H9 (cell line): ENCODE results near the gene CORO7. TPM values are rescaled to one million over a fixed set of nuclear protein-coding genes. Genes with fewer than 3 reads are reported as not detected.

Experiments
- DNase-seq: peaks from one replicate; pipeline ENCODE4 v3.0.0-alpha.2; 2017
- H2AFZ ChIP-seq: one replicate; pipeline ENCODE4 v1.6.1; 2013; ENCODE audit warnings: mild to moderate bottlenecking, low read length, control low read depth, moderate library complexity
- H2AK5ac ChIP-seq: 2 replicates; pipeline ENCODE4 v1.6.1; 2013; ENCODE audit warnings: low read length, control low read depth, mixed read lengths; ENCODE audit not compliant: insufficient read length
- H2BK120ac ChIP-seq: one replicate; pipeline ENCODE4 v1.6.1; 2013; ENCODE audit warnings: low read depth, mild to moderate bottlenecking, low read length, control low read depth, inconsistent platforms; ENCODE audit not compliant: poor library complexity, severe bottlenecking
- H2BK12ac ChIP-seq: 2 replicates; pipeline ENCODE4 v1.6.1; 2013; ENCODE audit warnings: low read length, control low read depth, mixed read lengths, low read depth; ENCODE audit not compliant: insufficient read length
- H2BK15ac ChIP-seq: 2 replicates; pipeline ENCODE4 v1.6.1; 2013; ENCODE audit warnings: low read depth, low read length, control low read depth
- H2BK20ac ChIP-seq: one replicate; pipeline ENCODE4 v1.6.1; 2013; ENCODE audit warnings: low read depth, mild to moderate bottlenecking, low read length, control low read depth, inconsistent platforms; ENCODE audit not compliant: poor library complexity, severe bottlenecking
- H2BK5ac ChIP-seq: 2 replicates; pipeline ENCODE4 v1.6.1; 2013; ENCODE audit warnings: low read length, control low read depth, mixed read lengths; ENCODE audit not compliant: insufficient read length
- H3K14ac ChIP-seq: 2 replicates; pipeline ENCODE4 v1.6.1; 2013; ENCODE audit warnings: low read length, control low read depth; ENCODE audit not compliant: insufficient read depth
- H3K18ac ChIP-seq: 2 replicates; pipeline ENCODE4 v1.6.1; 2013; ENCODE audit warnings: low read depth, mild to moderate bottlenecking, mixed read lengths, low read length, control low read depth; ENCODE audit not compliant: insufficient read length
- H3K23ac ChIP-seq: 2 replicates; pipeline ENCODE4 v1.6.1; 2013; ENCODE audit warnings: low read length, control low read depth, mixed read lengths, low read depth; ENCODE audit not compliant: insufficient read length
- H3K23me2 ChIP-seq: 2 replicates; pipeline ENCODE4 v1.6.1; 2013; ENCODE audit warnings: low read depth, mild to moderate bottlenecking, mixed read lengths, low read length, control low read depth; ENCODE audit not compliant: insufficient read length, poor library complexity, severe bottlenecking
- H3K27ac ChIP-seq: 2 replicates; pipeline ENCODE4 v1.5.1; 2013; ENCODE audit warnings: low read length, control low read depth, mixed read lengths, low read depth; ENCODE audit not compliant: insufficient read length
- H3K27me3 ChIP-seq: 2 replicates; pipeline ENCODE4 v1.6.1; 2013; ENCODE audit warnings: low read length, control low read depth, inconsistent platforms; ENCODE audit not compliant: insufficient read depth
- H3K4ac ChIP-seq: 2 replicates; pipeline ENCODE4 v1.6.1; 2013; ENCODE audit warnings: low read depth, mild to moderate bottlenecking, control low read depth, inconsistent platforms, low read length, moderate library complexity
- H3K4me1 ChIP-seq: 2 replicates; pipeline ENCODE4 v1.6.1; 2013; ENCODE audit warnings: low read length, control low read depth, inconsistent platforms; ENCODE audit not compliant: insufficient read depth
- H3K4me2 ChIP-seq: 2 replicates; pipeline ENCODE4 v1.6.1; 2013; ENCODE audit warnings: low read length, control low read depth, mixed read lengths; ENCODE audit not compliant: insufficient read length, insufficient read depth
- H3K56ac ChIP-seq: 2 replicates; pipeline ENCODE4 v1.6.1; 2013; ENCODE audit warnings: low read depth, mild to moderate bottlenecking, mixed read lengths, low read length, control low read depth; ENCODE audit not compliant: insufficient read length
- H3K79me1 ChIP-seq: 2 replicates; pipeline ENCODE4 v1.6.1; 2013; ENCODE audit warnings: low read depth, mild to moderate bottlenecking, moderate library complexity, low read length, control low read depth, inconsistent platforms; ENCODE audit not compliant: insufficient read depth, poor library complexity, severe bottlenecking
- H3K79me2 ChIP-seq: 2 replicates; pipeline ENCODE4 v1.6.1; 2013; ENCODE audit warnings: low read length, control low read depth, inconsistent platforms; ENCODE audit not compliant: insufficient read depth
- H3K9ac ChIP-seq: 2 replicates; pipeline ENCODE4 v1.6.1; 2013; ENCODE audit warnings: low read length, control low read depth, mixed read lengths; ENCODE audit not compliant: insufficient read length; ENCODE audit errors: extremely low read depth
- H3K9me3 ChIP-seq: one replicate; pipeline ENCODE4 v1.6.1; 2013; ENCODE audit warnings: low read depth, low read length, inconsistent platforms; ENCODE audit not compliant: control insufficient read depth
- H3T11ph ChIP-seq: one replicate; pipeline ENCODE4 v1.6.1; 2013; ENCODE audit warnings: mild to moderate bottlenecking, low read length, control low read depth, inconsistent platforms
- H4K20me1 ChIP-seq: one replicate; pipeline ENCODE4 v1.6.1; 2013; ENCODE audit not compliant: control insufficient read depth, insufficient read length, insufficient read depth
- H4K5ac ChIP-seq: 2 replicates; pipeline ENCODE4 v1.6.1; 2013; ENCODE audit warnings: low read depth, mild to moderate bottlenecking, mixed read lengths, low read length, control low read depth; ENCODE audit not compliant: insufficient read length
- H4K8ac ChIP-seq: replicated peaks from 2 replicates; pipeline ENCODE4 v1.6.1; 2013; ENCODE audit warnings: low read length, control low read depth, mixed read lengths, low read depth; ENCODE audit not compliant: insufficient read length
- H4K91ac ChIP-seq: 2 replicates; pipeline ENCODE4 v1.6.1; 2013; ENCODE audit warnings: low read depth, mild to moderate bottlenecking, moderate library complexity, mixed read lengths, low read length, control low read depth; ENCODE audit not compliant: insufficient read length
- H3K27ac Mint-ChIP-seq, 3 experiments: 2 replicates in 2 of 3; 3 replicates in 1 of 3; pipeline ENCODE4 v1.8.0; 2020 to 2021; ENCODE audit warnings: mixed read lengths in 3 of 3, mild to moderate bottlenecking in 1 of 3, moderate library complexity in 1 of 3
- H3K27me3 Mint-ChIP-seq: 2 replicates; pipeline ENCODE4 v1.8.0; 2021; ENCODE audit warnings: low read depth, mild to moderate bottlenecking, moderate library complexity, mixed read lengths
- H3K36me3 Mint-ChIP-seq, 3 experiments: 2 replicates in 2 of 3; 3 replicates in 1 of 3; pipeline ENCODE4 v1.8.0; 2020 to 2021; ENCODE audit warnings: low read depth in 3 of 3, mixed read lengths in 3 of 3; ENCODE audit not compliant: insufficient read depth in 1 of 3
- H3K4me1 Mint-ChIP-seq, 2 experiments: 2 replicates each; pipeline ENCODE4 v1.8.0; 2020; ENCODE audit warnings: mixed read lengths in 2 of 2
- H3K4me3 Mint-ChIP-seq, 2 experiments: 2 replicates in 1 of 2; 3 replicates in 1 of 2; pipeline ENCODE4 v1.8.0; 2020 to 2021; ENCODE audit warnings: mild to moderate bottlenecking in 2 of 2, mixed read lengths in 2 of 2, moderate library complexity in 1 of 2
- H3K9me3 Mint-ChIP-seq, 2 experiments: 2 replicates in 1 of 2; 3 replicates in 1 of 2; pipeline ENCODE4 v1.8.0; 2020; ENCODE audit warnings: mild to moderate bottlenecking in 2 of 2, mixed read lengths in 2 of 2, moderate library complexity in 1 of 2
- WGBS: extraction: QIAGEN DNeasy Blood & Tissue Kit; methylation state at CpG from one replicate; pipeline ENCODE4 v1.1.7; 2013; ENCODE audit warnings: missing lambda C conversion rate, low lambda C conversion rate, mixed read lengths; ENCODE audit not compliant: insufficient read length; ENCODE audit errors: extremely low coverage; 5-methylcytosine and 5-hydroxymethylcytosine counted together
- total RNA-seq: library from RNA; stranded (reverse); gene quantifications from 2 replicates; pipeline ENCODE4 v1.2.1, GENCODE V29; 2021
- TF ChIP-seq, protein P1 (sequence below): fragments of 200-600 bp; sonication (generic); conservative IDR thresholded peaks from 3 replicates; pipeline ENCODE4 v1.8.0; 2021; ENCODE audit warnings: antibody characterized with exemption, mild to moderate bottlenecking

Gene CORO7
- total RNA-seq, 1 experiment from 2014 or later, result 38.4 TPM

DNA sequence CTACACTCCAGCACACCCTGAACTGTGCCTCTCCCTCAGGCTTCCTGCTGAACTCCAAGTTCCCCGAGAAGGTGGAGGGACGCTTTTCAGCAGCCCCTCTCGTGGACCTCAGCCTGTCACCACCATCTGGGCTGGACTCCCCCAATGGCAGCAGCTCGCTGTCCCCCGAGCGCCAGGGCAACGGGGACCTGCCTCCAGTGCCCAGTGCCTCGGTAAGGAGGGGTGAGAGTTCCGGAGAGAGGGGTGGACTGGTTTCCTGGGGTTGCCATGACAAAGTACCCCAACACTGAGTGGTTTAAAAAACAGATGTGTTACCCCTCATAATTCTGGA lies 83.1 kb downstream of the CORO7 start:
- Histone ChIP-seq H2AFZ (no peak overlapping the region), H4K5ac (no peak overlapping the region), H2BK15ac (no peak overlapping the region), H3K79me1 (no peaks in the 10 kb centered on the region), H2BK12ac (no peak overlapping the region), H3K9ac (no peak overlapping the region), H2AK5ac (no peak overlapping the region), H3K9me3 (no peaks in the 10 kb centered on the region), H3K4me2 (no peak overlapping the region), H3K4me1 (no peaks in the 10 kb centered on the region), H3K23ac (no peak overlapping the region), H4K8ac (no peak overlapping the region), H3K27ac (no peak overlapping the region), H3K18ac (no peak overlapping the region), H2BK5ac (no peak overlapping the region), H2BK20ac (no peak overlapping the region), H4K91ac (no peak overlapping the region), H3T11ph (no peak overlapping the region), H3K56ac (no peak overlapping the region), H2BK120ac (no peak overlapping the region), H3K14ac (no peak overlapping the region), H3K27me3 (no peaks in the 10 kb centered on the region), H3K23me2 (no peaks in the 10 kb centered on the region), H3K79me2 (no peaks in the 10 kb centered on the region; the same call in 1 of the 2 replicates), H3K4ac (no peak overlapping the region), H4K20me1 (no peaks in the 10 kb centered on the region)
- no peak overlapping the region for H3K4me3 Mint-ChIP-seq
- no peaks in the 10 kb centered on the region for H3K27me3 Mint-ChIP-seq
- no peak for DNase-seq
- H3K36me3 Mint-ChIP-seq, result peaks cover 4 to 15% (median 10%) of the 10 kb centered on the region in 3 experiments; a peak in 5 of 7 replicates
- no peak overlapping the region for H3K27ac Mint-ChIP-seq
- H3K4me1 Mint-ChIP-seq, result peaks cover 3 to 7% of the 10 kb centered on the region in 2 experiments
- WGBS, result no CpG with 5 or more reads among the region's 9 CpGs
- no peaks in the 10 kb centered on the region for H3K9me3 Mint-ChIP-seq
- TF ChIP-seq, protein P1, sequence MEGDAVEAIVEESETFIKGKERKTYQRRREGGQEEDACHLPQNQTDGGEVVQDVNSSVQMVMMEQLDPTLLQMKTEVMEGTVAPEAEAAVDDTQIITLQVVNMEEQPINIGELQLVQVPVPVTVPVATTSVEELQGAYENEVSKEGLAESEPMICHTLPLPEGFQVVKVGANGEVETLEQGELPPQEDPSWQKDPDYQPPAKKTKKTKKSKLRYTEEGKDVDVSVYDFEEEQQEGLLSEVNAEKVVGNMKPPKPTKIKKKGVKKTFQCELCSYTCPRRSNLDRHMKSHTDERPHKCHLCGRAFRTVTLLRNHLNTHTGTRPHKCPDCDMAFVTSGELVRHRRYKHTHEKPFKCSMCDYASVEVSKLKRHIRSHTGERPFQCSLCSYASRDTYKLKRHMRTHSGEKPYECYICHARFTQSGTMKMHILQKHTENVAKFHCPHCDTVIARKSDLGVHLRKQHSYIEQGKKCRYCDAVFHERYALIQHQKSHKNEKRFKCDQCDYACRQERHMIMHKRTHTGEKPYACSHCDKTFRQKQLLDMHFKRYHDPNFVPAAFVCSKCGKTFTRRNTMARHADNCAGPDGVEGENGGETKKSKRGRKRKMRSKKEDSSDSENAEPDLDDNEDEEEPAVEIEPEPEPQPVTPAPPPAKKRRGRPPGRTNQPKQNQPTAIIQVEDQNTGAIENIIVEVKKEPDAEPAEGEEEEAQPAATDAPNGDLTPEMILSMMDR, result no peak
